ENCODE measurements around the gene LSAMP. TPM values are rescaled to one million over a fixed set of nuclear protein-coding genes. Genes with fewer than 3 reads are reported as not detected.

The LSAMP gene
- total RNA-seq, 1 experiment from 2014 or later = not detected

DNA sequence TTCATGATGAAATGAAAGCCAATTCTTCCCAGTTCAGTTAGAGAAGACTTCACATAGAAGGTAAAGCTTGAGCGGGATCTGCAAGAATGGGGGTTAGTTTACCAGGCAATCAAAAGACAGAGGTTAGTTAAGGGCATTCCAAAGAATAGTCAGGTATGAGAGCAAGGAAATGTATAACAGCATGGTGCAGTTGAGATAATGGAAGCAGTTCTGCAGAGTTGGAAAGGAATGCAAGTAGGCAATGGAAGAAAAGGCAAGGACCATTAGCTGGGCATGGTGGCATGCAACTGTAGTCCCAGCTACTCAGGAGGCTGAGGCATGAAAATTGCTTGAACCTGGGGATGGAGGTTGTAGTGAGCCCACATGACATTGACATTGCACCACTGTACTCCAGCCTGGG, 55.0 kb downstream of the LSAMP start:
- intact Hi-C loops (cut with micrococcal nuclease) = no loop called here
- no peak overlapping the region for H3K27ac Mint-ChIP-seq (ENCODE audit: low read depth, unreplicated experiment)
- DNase-seq (ENCODE audit: unreplicated experiment) = no peak
- ChIA-PET POLR2A (no interaction called here), CTCF (no interaction called here)
- no TSS peak for BruUV-seq (replicated peaks)
- no peaks in the 10 kb centered on the region for H3K9me3 Mint-ChIP-seq (ENCODE audit: unreplicated experiment)
- TF ChIP-seq, protein P1, sequence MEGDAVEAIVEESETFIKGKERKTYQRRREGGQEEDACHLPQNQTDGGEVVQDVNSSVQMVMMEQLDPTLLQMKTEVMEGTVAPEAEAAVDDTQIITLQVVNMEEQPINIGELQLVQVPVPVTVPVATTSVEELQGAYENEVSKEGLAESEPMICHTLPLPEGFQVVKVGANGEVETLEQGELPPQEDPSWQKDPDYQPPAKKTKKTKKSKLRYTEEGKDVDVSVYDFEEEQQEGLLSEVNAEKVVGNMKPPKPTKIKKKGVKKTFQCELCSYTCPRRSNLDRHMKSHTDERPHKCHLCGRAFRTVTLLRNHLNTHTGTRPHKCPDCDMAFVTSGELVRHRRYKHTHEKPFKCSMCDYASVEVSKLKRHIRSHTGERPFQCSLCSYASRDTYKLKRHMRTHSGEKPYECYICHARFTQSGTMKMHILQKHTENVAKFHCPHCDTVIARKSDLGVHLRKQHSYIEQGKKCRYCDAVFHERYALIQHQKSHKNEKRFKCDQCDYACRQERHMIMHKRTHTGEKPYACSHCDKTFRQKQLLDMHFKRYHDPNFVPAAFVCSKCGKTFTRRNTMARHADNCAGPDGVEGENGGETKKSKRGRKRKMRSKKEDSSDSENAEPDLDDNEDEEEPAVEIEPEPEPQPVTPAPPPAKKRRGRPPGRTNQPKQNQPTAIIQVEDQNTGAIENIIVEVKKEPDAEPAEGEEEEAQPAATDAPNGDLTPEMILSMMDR (IDR thresholded peaks at IDR 0.05; ENCODE audit: unreplicated experiment) = no peak
- H3K4me3 Mint-ChIP-seq (ENCODE audit: unreplicated experiment) = no peak overlapping the region
- H3K27me3 Mint-ChIP-seq (ENCODE audit: insufficient read depth, unreplicated experiment) = peaks cover 43% of the 10 kb centered on the region
- no peaks in the 10 kb centered on the region for H3K4me1 Mint-ChIP-seq (ENCODE audit: insufficient read depth, unreplicated experiment)
- peaks cover 6% of the 10 kb centered on the region for H3K36me3 Mint-ChIP-seq (ENCODE audit: insufficient read depth, unreplicated experiment)

DNA sequence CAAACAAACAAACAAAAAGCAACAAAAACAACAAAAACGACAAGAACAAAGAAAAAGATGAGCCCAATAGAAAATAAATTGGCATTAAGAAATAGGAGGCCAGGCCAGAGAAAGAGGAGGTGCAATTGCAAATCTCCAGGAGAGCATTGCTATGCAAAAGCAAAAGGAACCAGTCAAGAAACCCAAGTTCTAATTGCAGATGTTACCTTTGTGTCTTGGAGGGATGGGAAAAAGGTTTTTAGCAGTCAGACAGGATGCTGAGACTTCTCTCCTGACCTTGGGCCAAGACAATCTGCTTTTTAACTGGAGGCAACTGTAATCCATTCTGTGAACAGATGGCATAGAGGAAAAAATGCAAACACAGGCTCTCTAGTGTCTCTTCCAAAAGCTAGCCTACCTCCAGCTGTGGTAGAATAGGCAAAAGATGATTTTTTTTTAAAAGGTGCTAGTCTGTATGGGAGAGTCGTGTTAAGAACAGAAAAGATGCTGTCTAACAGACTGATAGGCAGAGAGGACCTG, 56.4 kb downstream of the LSAMP start:
- POLR2A ChIA-PET = no interaction called here
- no peak for DNase-seq (ENCODE audit: unreplicated experiment)
- peaks cover 29% of the 10 kb centered on the region for H3K27me3 Mint-ChIP-seq (ENCODE audit: insufficient read depth, unreplicated experiment)
- H3K4me1 Mint-ChIP-seq (ENCODE audit: insufficient read depth, unreplicated experiment) = no peaks in the 10 kb centered on the region
- peaks cover 6% of the 10 kb centered on the region for H3K36me3 Mint-ChIP-seq (ENCODE audit: insufficient read depth, unreplicated experiment)
- intact Hi-C loops (cut with micrococcal nuclease) = no loop called here
- H3K9me3 Mint-ChIP-seq (ENCODE audit: unreplicated experiment) = no peaks in the 10 kb centered on the region
- TF ChIP-seq, protein P1 (IDR thresholded peaks at IDR 0.05; ENCODE audit: unreplicated experiment) = no peak
- no TSS peak for BruUV-seq (replicated peaks)
- no peak overlapping the region for H3K4me3 Mint-ChIP-seq (ENCODE audit: unreplicated experiment)
- CTCF ChIA-PET = interaction anchor here (0.7 kb wide), 1 partner anchor 403 kb away, joined by 4 read pairs; no protein-coding TSS in a partner anchor
- no peak overlapping the region for H3K27ac Mint-ChIP-seq (ENCODE audit: low read depth, unreplicated experiment)

DNA sequence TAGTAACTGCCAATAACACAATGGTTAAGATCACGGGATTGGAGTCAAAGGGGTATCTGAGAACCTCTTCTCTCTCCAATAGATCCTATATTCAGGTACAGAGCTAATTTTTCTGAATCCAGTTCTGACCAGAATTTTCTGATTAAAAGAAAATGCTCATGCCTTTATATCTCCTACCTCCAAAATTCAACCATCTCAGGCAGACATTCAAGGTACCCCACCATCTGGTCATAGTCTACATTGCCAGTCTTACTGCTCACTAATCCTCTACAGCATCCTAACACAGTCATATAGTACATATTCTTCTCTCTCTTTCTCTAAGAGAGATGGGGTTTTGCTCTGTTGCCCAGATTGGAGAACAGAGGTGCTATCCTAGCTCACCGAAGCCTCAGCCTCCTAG, 59.1 kb downstream of the LSAMP start:
- peaks cover 6% of the 10 kb centered on the region for H3K36me3 Mint-ChIP-seq (ENCODE audit: insufficient read depth, unreplicated experiment)
- no peak for DNase-seq (ENCODE audit: unreplicated experiment)
- ChIA-PET POLR2A (no interaction called here), CTCF (no interaction called here)
- no peak overlapping the region for H3K27ac Mint-ChIP-seq (ENCODE audit: low read depth, unreplicated experiment)
- H3K4me1 Mint-ChIP-seq (ENCODE audit: insufficient read depth, unreplicated experiment) = no peaks in the 10 kb centered on the region
- H3K9me3 Mint-ChIP-seq (ENCODE audit: unreplicated experiment) = no peaks in the 10 kb centered on the region
- no TSS peak for BruUV-seq (replicated peaks)
- H3K4me3 Mint-ChIP-seq (ENCODE audit: unreplicated experiment) = no peak overlapping the region
- TF ChIP-seq, protein P1 (IDR thresholded peaks at IDR 0.05; ENCODE audit: unreplicated experiment) = no peak
- peaks cover 27% of the 10 kb centered on the region for H3K27me3 Mint-ChIP-seq (ENCODE audit: insufficient read depth, unreplicated experiment)
- intact Hi-C loops (cut with micrococcal nuclease) = no loop called here

DNA sequence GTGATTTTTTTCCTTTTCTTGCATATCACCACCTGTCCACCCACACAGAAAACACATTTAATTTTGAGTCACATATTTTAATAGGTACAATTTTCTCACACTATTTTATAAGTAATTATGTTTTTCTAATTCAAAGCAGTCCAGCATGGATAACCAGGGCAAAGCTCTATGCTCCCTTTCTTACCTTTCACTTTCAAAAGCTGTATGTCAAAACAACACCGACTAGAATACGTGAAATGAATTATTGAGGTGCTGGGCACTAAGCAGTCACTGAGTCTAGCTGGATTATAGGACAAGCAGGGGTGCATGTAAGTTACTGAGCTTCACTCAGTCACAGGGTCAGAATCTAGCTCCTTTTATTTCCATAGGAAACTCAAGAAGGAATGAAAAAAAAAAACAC, 60.6 kb downstream of the LSAMP start:
- H3K4me1 Mint-ChIP-seq (ENCODE audit: insufficient read depth, unreplicated experiment) = no peaks in the 10 kb centered on the region
- no TSS peak for BruUV-seq (replicated peaks)
- ChIA-PET POLR2A (no interaction called here), CTCF (no interaction called here)
- H3K27me3 Mint-ChIP-seq (ENCODE audit: insufficient read depth, unreplicated experiment) = peaks cover 27% of the 10 kb centered on the region
- intact Hi-C loops (cut with micrococcal nuclease) = no loop called here
- H3K9me3 Mint-ChIP-seq (ENCODE audit: unreplicated experiment) = no peaks in the 10 kb centered on the region
- no peak overlapping the region for H3K27ac Mint-ChIP-seq (ENCODE audit: low read depth, unreplicated experiment)
- no peak for DNase-seq (ENCODE audit: unreplicated experiment)
- no peak overlapping the region for H3K4me3 Mint-ChIP-seq (ENCODE audit: unreplicated experiment)
- TF ChIP-seq, protein P1 (IDR thresholded peaks at IDR 0.05; ENCODE audit: unreplicated experiment) = no peak
- H3K36me3 Mint-ChIP-seq (ENCODE audit: insufficient read depth, unreplicated experiment) = peaks cover 6% of the 10 kb centered on the region

All from MCF 10A (cell line).